H9 (cell line): ENCODE results near the gene FANCL. TPM values are rescaled to one million over a fixed set of nuclear protein-coding genes. Genes with fewer than 3 reads are reported as not detected.

ENCODE experiments used
- DNase-seq: peaks from one replicate; pipeline ENCODE4 v3.0.0-alpha.2; 2017
- H2AFZ ChIP-seq: one replicate; pipeline ENCODE4 v1.6.1; 2013; ENCODE audit warnings: mild to moderate bottlenecking, low read length, control low read depth, moderate library complexity
- H2AK5ac ChIP-seq: 2 replicates; pipeline ENCODE4 v1.6.1; 2013; ENCODE audit warnings: low read length, control low read depth, mixed read lengths; ENCODE audit not compliant: insufficient read length
- H2BK120ac ChIP-seq: one replicate; pipeline ENCODE4 v1.6.1; 2013; ENCODE audit warnings: low read depth, mild to moderate bottlenecking, low read length, control low read depth, inconsistent platforms; ENCODE audit not compliant: poor library complexity, severe bottlenecking
- H2BK12ac ChIP-seq: 2 replicates; pipeline ENCODE4 v1.6.1; 2013; ENCODE audit warnings: low read length, control low read depth, mixed read lengths, low read depth; ENCODE audit not compliant: insufficient read length
- H2BK15ac ChIP-seq: 2 replicates; pipeline ENCODE4 v1.6.1; 2013; ENCODE audit warnings: low read depth, low read length, control low read depth
- H2BK20ac ChIP-seq: one replicate; pipeline ENCODE4 v1.6.1; 2013; ENCODE audit warnings: low read depth, mild to moderate bottlenecking, low read length, control low read depth, inconsistent platforms; ENCODE audit not compliant: poor library complexity, severe bottlenecking
- H2BK5ac ChIP-seq: 2 replicates; pipeline ENCODE4 v1.6.1; 2013; ENCODE audit warnings: low read length, control low read depth, mixed read lengths; ENCODE audit not compliant: insufficient read length
- H3K14ac ChIP-seq: 2 replicates; pipeline ENCODE4 v1.6.1; 2013; ENCODE audit warnings: low read length, control low read depth; ENCODE audit not compliant: insufficient read depth
- H3K18ac ChIP-seq: 2 replicates; pipeline ENCODE4 v1.6.1; 2013; ENCODE audit warnings: low read depth, mild to moderate bottlenecking, mixed read lengths, low read length, control low read depth; ENCODE audit not compliant: insufficient read length
- H3K23ac ChIP-seq: 2 replicates; pipeline ENCODE4 v1.6.1; 2013; ENCODE audit warnings: low read length, control low read depth, mixed read lengths, low read depth; ENCODE audit not compliant: insufficient read length
- H3K23me2 ChIP-seq: 2 replicates; pipeline ENCODE4 v1.6.1; 2013; ENCODE audit warnings: low read depth, mild to moderate bottlenecking, mixed read lengths, low read length, control low read depth; ENCODE audit not compliant: insufficient read length, poor library complexity, severe bottlenecking
- H3K27ac ChIP-seq: 2 replicates; pipeline ENCODE4 v1.5.1; 2013; ENCODE audit warnings: low read length, control low read depth, mixed read lengths, low read depth; ENCODE audit not compliant: insufficient read length
- H3K27me3 ChIP-seq: 2 replicates; pipeline ENCODE4 v1.6.1; 2013; ENCODE audit warnings: low read length, control low read depth, inconsistent platforms; ENCODE audit not compliant: insufficient read depth
- H3K4ac ChIP-seq: 2 replicates; pipeline ENCODE4 v1.6.1; 2013; ENCODE audit warnings: low read depth, mild to moderate bottlenecking, control low read depth, inconsistent platforms, low read length, moderate library complexity
- H3K4me1 ChIP-seq: 2 replicates; pipeline ENCODE4 v1.6.1; 2013; ENCODE audit warnings: low read length, control low read depth, inconsistent platforms; ENCODE audit not compliant: insufficient read depth
- H3K4me2 ChIP-seq: 2 replicates; pipeline ENCODE4 v1.6.1; 2013; ENCODE audit warnings: low read length, control low read depth, mixed read lengths; ENCODE audit not compliant: insufficient read length, insufficient read depth
- H3K56ac ChIP-seq: 2 replicates; pipeline ENCODE4 v1.6.1; 2013; ENCODE audit warnings: low read depth, mild to moderate bottlenecking, mixed read lengths, low read length, control low read depth; ENCODE audit not compliant: insufficient read length
- H3K79me1 ChIP-seq: 2 replicates; pipeline ENCODE4 v1.6.1; 2013; ENCODE audit warnings: low read depth, mild to moderate bottlenecking, moderate library complexity, low read length, control low read depth, inconsistent platforms; ENCODE audit not compliant: insufficient read depth, poor library complexity, severe bottlenecking
- H3K79me2 ChIP-seq: 2 replicates; pipeline ENCODE4 v1.6.1; 2013; ENCODE audit warnings: low read length, control low read depth, inconsistent platforms; ENCODE audit not compliant: insufficient read depth
- H3K9ac ChIP-seq: 2 replicates; pipeline ENCODE4 v1.6.1; 2013; ENCODE audit warnings: low read length, control low read depth, mixed read lengths; ENCODE audit not compliant: insufficient read length; ENCODE audit errors: extremely low read depth
- H3K9me3 ChIP-seq: one replicate; pipeline ENCODE4 v1.6.1; 2013; ENCODE audit warnings: low read depth, low read length, inconsistent platforms; ENCODE audit not compliant: control insufficient read depth
- H3T11ph ChIP-seq: one replicate; pipeline ENCODE4 v1.6.1; 2013; ENCODE audit warnings: mild to moderate bottlenecking, low read length, control low read depth, inconsistent platforms
- H4K20me1 ChIP-seq: one replicate; pipeline ENCODE4 v1.6.1; 2013; ENCODE audit not compliant: control insufficient read depth, insufficient read length, insufficient read depth
- H4K5ac ChIP-seq: 2 replicates; pipeline ENCODE4 v1.6.1; 2013; ENCODE audit warnings: low read depth, mild to moderate bottlenecking, mixed read lengths, low read length, control low read depth; ENCODE audit not compliant: insufficient read length
- H4K8ac ChIP-seq: replicated peaks from 2 replicates; pipeline ENCODE4 v1.6.1; 2013; ENCODE audit warnings: low read length, control low read depth, mixed read lengths, low read depth; ENCODE audit not compliant: insufficient read length
- H4K91ac ChIP-seq: 2 replicates; pipeline ENCODE4 v1.6.1; 2013; ENCODE audit warnings: low read depth, mild to moderate bottlenecking, moderate library complexity, mixed read lengths, low read length, control low read depth; ENCODE audit not compliant: insufficient read length
- H3K27ac Mint-ChIP-seq, 3 experiments: 2 replicates in 2 of 3; 3 replicates in 1 of 3; pipeline ENCODE4 v1.8.0; 2020 to 2021; ENCODE audit warnings: mixed read lengths in 3 of 3, mild to moderate bottlenecking in 1 of 3, moderate library complexity in 1 of 3
- H3K27me3 Mint-ChIP-seq: 2 replicates; pipeline ENCODE4 v1.8.0; 2021; ENCODE audit warnings: low read depth, mild to moderate bottlenecking, moderate library complexity, mixed read lengths
- H3K36me3 Mint-ChIP-seq, 3 experiments: 2 replicates in 2 of 3; 3 replicates in 1 of 3; pipeline ENCODE4 v1.8.0; 2020 to 2021; ENCODE audit warnings: low read depth in 3 of 3, mixed read lengths in 3 of 3; ENCODE audit not compliant: insufficient read depth in 1 of 3
- H3K4me1 Mint-ChIP-seq, 2 experiments: 2 replicates each; pipeline ENCODE4 v1.8.0; 2020; ENCODE audit warnings: mixed read lengths in 2 of 2
- H3K4me3 Mint-ChIP-seq, 2 experiments: 2 replicates in 1 of 2; 3 replicates in 1 of 2; pipeline ENCODE4 v1.8.0; 2020 to 2021; ENCODE audit warnings: mild to moderate bottlenecking in 2 of 2, mixed read lengths in 2 of 2, moderate library complexity in 1 of 2
- H3K9me3 Mint-ChIP-seq, 2 experiments: 2 replicates in 1 of 2; 3 replicates in 1 of 2; pipeline ENCODE4 v1.8.0; 2020; ENCODE audit warnings: mild to moderate bottlenecking in 2 of 2, mixed read lengths in 2 of 2, moderate library complexity in 1 of 2
- CTCF ChIP-seq: fragments of 200-600 bp; sonication (generic); conservative IDR thresholded peaks from 3 replicates; pipeline ENCODE4 v1.8.0; 2021; ENCODE audit warnings: antibody characterized with exemption, mild to moderate bottlenecking
- WGBS: extraction: QIAGEN DNeasy Blood & Tissue Kit; methylation state at CpG from one replicate; pipeline ENCODE4 v1.1.7; 2013; ENCODE audit warnings: missing lambda C conversion rate, low lambda C conversion rate, mixed read lengths; ENCODE audit not compliant: insufficient read length; ENCODE audit errors: extremely low coverage; 5-methylcytosine and 5-hydroxymethylcytosine counted together
- total RNA-seq: library from RNA; stranded (reverse); gene quantifications from 2 replicates; pipeline ENCODE4 v1.2.1, GENCODE V29; 2021

FANCL gene
- total RNA-seq, 1 experiment from 2014 or later: 41.5 TPM

- H2BK12ac ChIP-seq: no peak overlapping the region
- Mint-ChIP-seq H3K9me3 (no peaks in the 10 kb centered on the region), H3K27me3 (no peaks in the 10 kb centered on the region), H3K27ac (peak overlapping the region in 2 of 3 experiments; percentile 31 to 85; a peak in 3 of 7 replicates), H3K4me1 (peaks cover 15 to 20% of the 10 kb centered on the region in 2 experiments), H3K36me3 (peaks cover 4 to 28% (median 13%) of the 10 kb centered on the region in 3 experiments; a peak in 5 of 7 replicates), H3K4me3 (no peak overlapping the region)
- H3K18ac ChIP-seq: no peak overlapping the region
- no peaks in the 10 kb centered on the region for H3K79me1 ChIP-seq
- H3K4ac ChIP-seq: no peak overlapping the region
- H3K27me3 ChIP-seq: no peaks in the 10 kb centered on the region
- H3K23me2 ChIP-seq: no peaks in the 10 kb centered on the region
- no peak overlapping the region for H2AFZ ChIP-seq
- no peaks in the 10 kb centered on the region for H3K9me3 ChIP-seq
- no peak overlapping the region for H4K5ac ChIP-seq
- no peak overlapping the region for H2BK5ac ChIP-seq
- no peak overlapping the region for H3K14ac ChIP-seq
- H3K27ac ChIP-seq: no peak overlapping the region
- no CpG with 5 or more reads among the region's 1 CpG for WGBS
- H3T11ph ChIP-seq: no peak overlapping the region
- no peak overlapping the region for H2BK20ac ChIP-seq
- peaks cover 7% of the 10 kb centered on the region; the same call in 1 of the 2 replicates for H3K4me1 ChIP-seq
- H2BK15ac ChIP-seq: no peak overlapping the region
- no peak overlapping the region for H3K4me2 ChIP-seq
- no peaks in the 10 kb centered on the region for H4K20me1 ChIP-seq
- H3K9ac ChIP-seq: no peak overlapping the region
- no peak overlapping the region for H3K56ac ChIP-seq
- H2BK120ac ChIP-seq: no peak overlapping the region
- no peak overlapping the region for H4K91ac ChIP-seq
- H2AK5ac ChIP-seq: no peak overlapping the region
- no peak overlapping the region for H3K23ac ChIP-seq
- TF ChIP-seq CTCF: no peak
- H3K79me2 ChIP-seq: no peaks in the 10 kb centered on the region; the same call in 1 of the 2 replicates
- H4K8ac ChIP-seq: no peak overlapping the region
- no peak for DNase-seq
Measured at GRCh38 chr2:58202404-58202803, 38.7 kb downstream of the FANCL start.
